ENCODE measurements around the gene SUGT1. TPM values are rescaled to one million over a fixed set of nuclear protein-coding genes. Genes with fewer than 3 reads are reported as not detected.

The SUGT1 gene
- total and polyA plus RNA-seq, 2 donors (not counting 3 experiments of a cell fraction or from before 2014, with no cell fraction given): 21.7 to 78.8 TPM

DNA sequence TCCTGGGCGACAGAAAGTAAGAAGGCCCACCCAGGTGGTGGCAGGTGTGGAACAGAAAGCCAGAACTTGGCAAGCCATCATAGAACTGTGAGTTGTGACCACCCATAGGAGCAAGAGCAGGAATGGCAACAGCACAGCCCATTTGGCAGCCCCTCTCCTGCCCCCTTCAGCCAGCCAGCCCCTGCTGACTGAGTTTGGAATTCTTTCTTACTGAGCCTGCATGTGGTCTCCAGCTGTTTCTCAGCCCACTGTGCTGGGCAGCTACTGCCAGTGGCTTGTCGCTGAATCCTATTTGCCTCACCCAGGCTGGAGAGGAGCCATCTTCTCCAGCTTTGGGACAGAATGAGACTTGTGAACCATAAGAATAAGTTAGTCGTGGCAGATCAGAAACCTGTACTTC is 58.6 kb downstream of the SUGT1 start:
- CTCF ChIA-PET: interaction anchor here (1.9 to 2.8 kb wide), 2 partner anchors 46 to 260 kb away, joined by 4 to 12 read pairs; partner anchors contain the start of gene VPS36
- peaks cover 3% of the 10 kb centered on the region in 2 experiments for H3K27me3 ChIP-seq (ENCODE audit: control insufficient read depth in 2 of 2, insufficient read depth in 2 of 2, low read length in 2 of 2)
- H4K20me1 ChIP-seq (replicated peaks; ENCODE audit: control insufficient read depth, extremely low read depth, insufficient read depth, low read length): no peaks in the 10 kb centered on the region
- dilution Hi-C loops (cut with MboI; ENCODE audit: extremely low pct_ligation_motif_present, low sequenced_read_pairs): no loop called here
- no peak overlapping the region for H3K27ac ChIP-seq (ENCODE audit: insufficient read depth, low read depth, low read length)
- H3K9me1 ChIP-seq (replicated peaks; ENCODE audit: control insufficient read depth, extremely low read depth, insufficient read depth, low read length): no peaks in the 10 kb centered on the region
- H3K36me3 ChIP-seq (ENCODE audit: control insufficient read depth in 2 of 2, extremely low read depth in 1 of 2, insufficient read depth in 2 of 2, low read length in 2 of 2): no peaks in the 10 kb centered on the region
- H3K4me2 ChIP-seq (ENCODE audit: insufficient read depth, low read length): no peak overlapping the region
- no peaks in the 10 kb centered on the region for H3K9me3 ChIP-seq (replicated peaks; ENCODE audit: control insufficient read depth, insufficient read depth, low read length)
- no peak overlapping the region for H3K9ac ChIP-seq (replicated peaks; ENCODE audit: extremely low read depth, insufficient read depth, low read length)
- no peak overlapping the region for H2AFZ ChIP-seq (ENCODE audit: low read depth, low read length)
- no peak for TF ChIP-seq EZH2 (IDR thresholded peaks at IDR 0.05; ENCODE audit: borderline replicate concordance, low read depth, low read length, severe bottlenecking)
- TF ChIP-seq, protein P1, sequence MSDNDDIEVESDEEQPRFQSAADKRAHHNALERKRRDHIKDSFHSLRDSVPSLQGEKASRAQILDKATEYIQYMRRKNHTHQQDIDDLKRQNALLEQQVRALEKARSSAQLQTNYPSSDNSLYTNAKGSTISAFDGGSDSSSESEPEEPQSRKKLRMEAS (IDR thresholded peaks at IDR 0.05; ENCODE audit: insufficient read depth, insufficient read length): no peak
- no peak for TF ChIP-seq GATA2 (IDR thresholded peaks at IDR 0.05; ENCODE audit: insufficient read depth, insufficient read length, low read depth, low read length)
- TF ChIP-seq, protein P2, sequence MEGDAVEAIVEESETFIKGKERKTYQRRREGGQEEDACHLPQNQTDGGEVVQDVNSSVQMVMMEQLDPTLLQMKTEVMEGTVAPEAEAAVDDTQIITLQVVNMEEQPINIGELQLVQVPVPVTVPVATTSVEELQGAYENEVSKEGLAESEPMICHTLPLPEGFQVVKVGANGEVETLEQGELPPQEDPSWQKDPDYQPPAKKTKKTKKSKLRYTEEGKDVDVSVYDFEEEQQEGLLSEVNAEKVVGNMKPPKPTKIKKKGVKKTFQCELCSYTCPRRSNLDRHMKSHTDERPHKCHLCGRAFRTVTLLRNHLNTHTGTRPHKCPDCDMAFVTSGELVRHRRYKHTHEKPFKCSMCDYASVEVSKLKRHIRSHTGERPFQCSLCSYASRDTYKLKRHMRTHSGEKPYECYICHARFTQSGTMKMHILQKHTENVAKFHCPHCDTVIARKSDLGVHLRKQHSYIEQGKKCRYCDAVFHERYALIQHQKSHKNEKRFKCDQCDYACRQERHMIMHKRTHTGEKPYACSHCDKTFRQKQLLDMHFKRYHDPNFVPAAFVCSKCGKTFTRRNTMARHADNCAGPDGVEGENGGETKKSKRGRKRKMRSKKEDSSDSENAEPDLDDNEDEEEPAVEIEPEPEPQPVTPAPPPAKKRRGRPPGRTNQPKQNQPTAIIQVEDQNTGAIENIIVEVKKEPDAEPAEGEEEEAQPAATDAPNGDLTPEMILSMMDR (IDR thresholded peaks at IDR 0.05; ENCODE audit: extremely low read depth in 1 of 2, insufficient read depth in 1 of 2, low read depth in 1 of 2, low read length in 2 of 2): no peak
- no peak for TF ChIP-seq POLR2AphosphoS5 (IDR thresholded peaks at IDR 0.05; ENCODE audit: insufficient read depth, low read depth, low read length)
- TF ChIP-seq POLR2A (IDR thresholded peaks at IDR 0.05; ENCODE audit: low read depth, low read length): no peak
- TF ChIP-seq MYC (IDR thresholded peaks at IDR 0.05; ENCODE audit: low read depth, low read length): no peak
- TF ChIP-seq JUN (IDR thresholded peaks at IDR 0.05; ENCODE audit: borderline replicate concordance, insufficient read depth, insufficient read length, low read depth): no peak
- no peak for TF ChIP-seq FOS (IDR thresholded peaks at IDR 0.05; ENCODE audit: borderline replicate concordance, insufficient read depth, low read length)
- intact Hi-C loops (cut with micrococcal nuclease): loop anchor here (5.0 kb wide), 1 partner anchor 819 kb away; no protein-coding TSS in a partner anchor
- no peaks in the 10 kb centered on the region for H3K4me1 ChIP-seq (ENCODE audit: control insufficient read depth, extremely low read depth, insufficient read depth, low read length)
- H3K4me3 ChIP-seq (replicated peaks in 1 of 3; ENCODE audit: insufficient read depth in 1 of 3, low read depth in 1 of 3, low read length in 3 of 3): no peak overlapping the region
- POLR2A ChIA-PET: no interaction called here
- BruUV-seq (replicated peaks): no TSS peak
- DNase-seq (ENCODE audit: low read depth, low spot score): no peak
- H3K79me2 ChIP-seq (ENCODE audit: control insufficient read depth, insufficient read depth, low read length): no peaks in the 10 kb centered on the region
- no peak for FAIRE-seq

Data from endothelial cell of umbilical vein (primary cell).